ENCODE measurements around the gene SERPINF2. TPM values are rescaled to one million over a fixed set of nuclear protein-coding genes. Genes with fewer than 3 reads are reported as not detected.
"Not testable (repeated sequence)": the region's sequence is repeated elsewhere in the genome, so short reads cannot be mapped to it uniquely, and the experiment has no call there.

Gene SERPINF2
- total RNA-seq, 1 donor from 2014 or later, result 20.6 TPM

GRCh38 chr17:1705004-1705403, 37.7 kb upstream of the SERPINF2 start:
- H3K36me3 ChIP-seq, result peaks cover 0 to 13% of the 10 kb centered on the region in 2 donors
- no peak overlapping the region for H3K4me3 ChIP-seq
- intact Hi-C loops (cut with DNase I), result no loop called here
- TF ChIP-seq CTCF (IDR thresholded peaks at IDR 0.05), result no peak
- DNase-seq (ENCODE audit: low spot score in 2 of 2), result no peak
- H3K4me1 ChIP-seq, result peaks cover 0 to 9% of the 10 kb centered on the region in 2 donors
- H3K27me3 ChIP-seq, result no peaks in the 10 kb centered on the region
- no peaks in the 10 kb centered on the region for H3K9me3 ChIP-seq
- no peak overlapping the region for H3K27ac ChIP-seq

GRCh38 chr17:1707107-1707506, 35.6 kb upstream of the SERPINF2 start:
- no peak for DNase-seq (ENCODE audit: low spot score in 2 of 2)
- Histone ChIP-seq H3K27ac (no peak overlapping the region), H3K4me3 (no peak overlapping the region), H3K4me1 (peaks cover 5 to 23% of the 10 kb centered on the region in 2 donors), H3K27me3 (no peaks in the 10 kb centered on the region), H3K36me3 (peaks cover 2 to 26% of the 10 kb centered on the region in 2 donors), H3K9me3 (no peaks in the 10 kb centered on the region)
- intact Hi-C loops (cut with DNase I), result no loop called here
- TF ChIP-seq CTCF (IDR thresholded peaks at IDR 0.05), result no peak

GRCh38 chr17:1708791-1709346, 33.8 kb upstream of the SERPINF2 start:
- Histone ChIP-seq H3K36me3 (peaks cover 20 to 44% of the 10 kb centered on the region in 2 donors), H3K4me1 (peaks cover 10 to 40% of the 10 kb centered on the region in 2 donors)
- H3K4me3 ChIP-seq; H3K27ac ChIP-seq; H3K9me3 ChIP-seq; H3K27me3 ChIP-seq; DNase-seq (ENCODE audit: low spot score in 2 of 2); intact Hi-C loops (cut with DNase I): not testable (repeated sequence)

GRCh38 chr17:1709403-1709951, 33.2 kb upstream of the SERPINF2 start:
- no peak for DNase-seq (ENCODE audit: low spot score in 2 of 2)
- no peak for TF ChIP-seq CTCF (IDR thresholded peaks at IDR 0.05)
- H3K9me3 ChIP-seq, result no peaks in the 10 kb centered on the region
- H3K27me3 ChIP-seq, result no peaks in the 10 kb centered on the region
- peak overlapping the region; percentile 79 to 80 for H3K27ac ChIP-seq
- H3K36me3 ChIP-seq, result peaks cover 22 to 48% of the 10 kb centered on the region in 2 donors
- peak overlapping the region; percentile 73 to 85 for H3K4me3 ChIP-seq
- peaks cover 16 to 44% of the 10 kb centered on the region in 2 donors for H3K4me1 ChIP-seq
- intact Hi-C loops (cut with DNase I), result no loop called here

GRCh38 chr17:1709971-1710806, 32.5 kb upstream of the SERPINF2 start, which contains the start of gene TLCD2:
TLCD2 (minus strand) TSS chr17:1710377; CDS start chr17:1710242, 135 bp downstream.
- TF ChIP-seq CTCF (IDR thresholded peaks at IDR 0.05), result peak in 1 of 3 experiments; percentile 4
- peak in 1 of 2 donors; percentile 84 for DNase-seq (ENCODE audit: low spot score in 2 of 2)
- no peaks in the 10 kb centered on the region for H3K9me3 ChIP-seq
- peaks cover 16 to 44% of the 10 kb centered on the region in 2 donors for H3K4me1 ChIP-seq
- intact Hi-C loops (cut with DNase I), result loop anchor here (1.0 to 10.0 kb wide), 3 partner anchors 26 to 225 kb away; partner anchors contain the start of gene PRPF8
- H3K36me3 ChIP-seq, result peaks cover 22 to 48% of the 10 kb centered on the region in 2 donors
- no peaks in the 10 kb centered on the region for H3K27me3 ChIP-seq
- H3K4me3 ChIP-seq, result peak within 1 kb of the TSS; percentile 73 to 85
- H3K27ac ChIP-seq, result peak within 1 kb of the TSS; percentile 79 to 80

All from ascending aorta (tissue), 2 donors.